A549 (cell line): ENCODE results near the gene SLC25A48.

Source experiments
- POLR2A ChIP-seq: IDR thresholded peaks from 2 replicates; pipeline ENCODE4 v1.6.1; 2012; ENCODE audit warnings: mild to moderate bottlenecking, low read length
- SMC3 ChIP-seq: fragments of >200 bp; sonication (Bioruptor Twin); formaldehyde crosslinking; IDR thresholded peaks from 3 replicates; pipeline ENCODE4 v1.6.1; 2018; ENCODE audit warnings: inconsistent platforms
- TF ChIP-seq, protein P1 (sequence below): fragments of >200 bp; sonication (Bioruptor Twin); formaldehyde crosslinking; IDR thresholded peaks from 3 replicates; pipeline ENCODE4 v1.5.1; 2016
- TF ChIP-seq, protein P2 (sequence below): fragments of 200-600 bp; sonication (generic); IDR thresholded peaks from 2 replicates; pipeline ENCODE4 v1.6.1; 2016; ENCODE audit warnings: antibody characterized with exemption, mild to moderate bottlenecking, moderate library complexity
- TF ChIP-seq, protein P3 (sequence below): fragments of 150-350 bp; IDR thresholded peaks from 2 replicates; pipeline ENCODE4 v1.6.1; 2014; ENCODE audit warnings: low read depth, mild to moderate bottlenecking, low read length

DNA sequence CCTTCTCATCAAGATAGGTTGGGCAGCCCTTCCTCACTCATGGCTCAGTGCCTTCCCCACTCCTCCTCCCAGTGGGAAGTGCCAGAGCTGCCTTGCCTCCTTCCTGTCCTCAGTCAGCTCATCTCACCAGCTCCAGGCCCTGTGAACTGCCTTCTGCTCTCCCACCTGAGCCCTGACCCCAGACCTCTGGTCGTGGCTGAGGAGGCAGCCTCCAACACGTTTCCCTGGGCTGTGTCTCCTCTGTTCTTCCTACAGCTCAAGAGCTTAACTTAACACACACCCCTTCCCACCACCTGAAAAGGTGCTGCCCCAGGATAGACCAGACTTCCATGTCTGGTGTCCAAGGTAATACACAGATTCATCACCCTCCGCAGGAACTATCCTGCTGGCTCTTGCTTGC lies 40.0 kb downstream of the SLC25A48 start:
- TF ChIP-seq, protein P1, sequence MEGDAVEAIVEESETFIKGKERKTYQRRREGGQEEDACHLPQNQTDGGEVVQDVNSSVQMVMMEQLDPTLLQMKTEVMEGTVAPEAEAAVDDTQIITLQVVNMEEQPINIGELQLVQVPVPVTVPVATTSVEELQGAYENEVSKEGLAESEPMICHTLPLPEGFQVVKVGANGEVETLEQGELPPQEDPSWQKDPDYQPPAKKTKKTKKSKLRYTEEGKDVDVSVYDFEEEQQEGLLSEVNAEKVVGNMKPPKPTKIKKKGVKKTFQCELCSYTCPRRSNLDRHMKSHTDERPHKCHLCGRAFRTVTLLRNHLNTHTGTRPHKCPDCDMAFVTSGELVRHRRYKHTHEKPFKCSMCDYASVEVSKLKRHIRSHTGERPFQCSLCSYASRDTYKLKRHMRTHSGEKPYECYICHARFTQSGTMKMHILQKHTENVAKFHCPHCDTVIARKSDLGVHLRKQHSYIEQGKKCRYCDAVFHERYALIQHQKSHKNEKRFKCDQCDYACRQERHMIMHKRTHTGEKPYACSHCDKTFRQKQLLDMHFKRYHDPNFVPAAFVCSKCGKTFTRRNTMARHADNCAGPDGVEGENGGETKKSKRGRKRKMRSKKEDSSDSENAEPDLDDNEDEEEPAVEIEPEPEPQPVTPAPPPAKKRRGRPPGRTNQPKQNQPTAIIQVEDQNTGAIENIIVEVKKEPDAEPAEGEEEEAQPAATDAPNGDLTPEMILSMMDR, result no peak
- TF ChIP-seq, protein P2, sequence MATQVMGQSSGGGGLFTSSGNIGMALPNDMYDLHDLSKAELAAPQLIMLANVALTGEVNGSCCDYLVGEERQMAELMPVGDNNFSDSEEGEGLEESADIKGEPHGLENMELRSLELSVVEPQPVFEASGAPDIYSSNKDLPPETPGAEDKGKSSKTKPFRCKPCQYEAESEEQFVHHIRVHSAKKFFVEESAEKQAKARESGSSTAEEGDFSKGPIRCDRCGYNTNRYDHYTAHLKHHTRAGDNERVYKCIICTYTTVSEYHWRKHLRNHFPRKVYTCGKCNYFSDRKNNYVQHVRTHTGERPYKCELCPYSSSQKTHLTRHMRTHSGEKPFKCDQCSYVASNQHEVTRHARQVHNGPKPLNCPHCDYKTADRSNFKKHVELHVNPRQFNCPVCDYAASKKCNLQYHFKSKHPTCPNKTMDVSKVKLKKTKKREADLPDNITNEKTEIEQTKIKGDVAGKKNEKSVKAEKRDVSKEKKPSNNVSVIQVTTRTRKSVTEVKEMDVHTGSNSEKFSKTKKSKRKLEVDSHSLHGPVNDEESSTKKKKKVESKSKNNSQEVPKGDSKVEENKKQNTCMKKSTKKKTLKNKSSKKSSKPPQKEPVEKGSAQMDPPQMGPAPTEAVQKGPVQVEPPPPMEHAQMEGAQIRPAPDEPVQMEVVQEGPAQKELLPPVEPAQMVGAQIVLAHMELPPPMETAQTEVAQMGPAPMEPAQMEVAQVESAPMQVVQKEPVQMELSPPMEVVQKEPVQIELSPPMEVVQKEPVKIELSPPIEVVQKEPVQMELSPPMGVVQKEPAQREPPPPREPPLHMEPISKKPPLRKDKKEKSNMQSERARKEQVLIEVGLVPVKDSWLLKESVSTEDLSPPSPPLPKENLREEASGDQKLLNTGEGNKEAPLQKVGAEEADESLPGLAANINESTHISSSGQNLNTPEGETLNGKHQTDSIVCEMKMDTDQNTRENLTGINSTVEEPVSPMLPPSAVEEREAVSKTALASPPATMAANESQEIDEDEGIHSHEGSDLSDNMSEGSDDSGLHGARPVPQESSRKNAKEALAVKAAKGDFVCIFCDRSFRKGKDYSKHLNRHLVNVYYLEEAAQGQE, result no peak
- TF ChIP-seq POLR2A (no peak), SMC3 (no peak)
- TF ChIP-seq, protein P3, sequence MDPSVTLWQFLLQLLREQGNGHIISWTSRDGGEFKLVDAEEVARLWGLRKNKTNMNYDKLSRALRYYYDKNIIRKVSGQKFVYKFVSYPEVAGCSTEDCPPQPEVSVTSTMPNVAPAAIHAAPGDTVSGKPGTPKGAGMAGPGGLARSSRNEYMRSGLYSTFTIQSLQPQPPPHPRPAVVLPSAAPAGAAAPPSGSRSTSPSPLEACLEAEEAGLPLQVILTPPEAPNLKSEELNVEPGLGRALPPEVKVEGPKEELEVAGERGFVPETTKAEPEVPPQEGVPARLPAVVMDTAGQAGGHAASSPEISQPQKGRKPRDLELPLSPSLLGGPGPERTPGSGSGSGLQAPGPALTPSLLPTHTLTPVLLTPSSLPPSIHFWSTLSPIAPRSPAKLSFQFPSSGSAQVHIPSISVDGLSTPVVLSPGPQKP, result no peak
